Measurements from ENCODE around the gene MRAP2.

DNA sequence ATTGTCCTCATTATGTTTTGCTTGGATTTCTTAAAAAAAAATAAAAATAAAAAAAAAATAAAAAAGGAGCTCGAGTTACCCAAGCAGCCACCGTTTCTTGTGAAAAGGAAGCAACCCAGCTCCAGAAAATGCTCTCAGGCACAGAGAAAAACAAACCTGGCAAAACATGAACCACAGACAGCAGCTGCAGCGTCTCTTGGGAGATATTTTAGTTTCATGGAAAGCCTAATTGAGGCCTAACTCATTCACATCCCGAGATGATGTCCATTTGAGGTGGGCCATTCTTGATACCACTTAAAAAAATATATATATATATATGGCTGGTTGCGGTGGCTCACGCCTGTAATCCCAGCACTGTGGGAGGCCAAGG, 13.7 kb upstream of the MRAP2 start:
- TF ChIP-seq POLR2A (IDR thresholded peaks at IDR 0.05; ENCODE audit: low read length) = no peak
- no peak for TF ChIP-seq GATA1 (IDR thresholded peaks at IDR 0.05; ENCODE audit: low read depth, low read length)
